HepG2 (cell line): ENCODE measurements around the gene CAPZB. TPM values are rescaled to one million over a fixed set of nuclear protein-coding genes. Genes with fewer than 3 reads are reported as not detected.
A peak's percentile ranks its signal among the peaks of the same experiment; 100 is the strongest.

ENCODE experiments used
- BCL6 ChIP-seq: IDR thresholded peaks from 2 replicates; pipeline ENCODE4 v1.6.1; 2016; ENCODE audit warnings: missing genetic modification reagents, missing compliant biosample characterization
- EHMT2 ChIP-seq: fragments of 200-600 bp; sonication (generic); IDR thresholded peaks from 2 replicates; pipeline ENCODE4 v1.7.0; 2017; ENCODE audit warnings: antibody characterized with exemption, low read depth, low read length, borderline replicate concordance
- GPBP1L1 ChIP-seq: sonication (generic); formaldehyde crosslinking; IDR thresholded peaks from 2 replicates; pipeline ENCODE4 v1.5.0; 2020; ENCODE audit warnings: mild to moderate bottlenecking, missing genetic modification reagents
- HDAC6 ChIP-seq: fragments of 200-600 bp; sonication (generic); IDR thresholded peaks from 2 replicates; pipeline ENCODE4 v1.7.0; 2017; ENCODE audit warnings: mild to moderate bottlenecking, antibody characterized with exemption, low read length, low read depth
- HNF4A ChIP-seq: sonication (generic); formaldehyde crosslinking; IDR thresholded peaks from 2 replicates; pipeline ENCODE4 v1.4.0; 2020; ENCODE audit warnings: missing genetic modification reagents
- IRF2 ChIP-seq: IDR thresholded peaks from 2 replicates; pipeline ENCODE4 v1.6.1; 2018; ENCODE audit warnings: missing genetic modification reagents, missing compliant biosample characterization
- KAT2B ChIP-seq: fragments of 150-350 bp; IDR thresholded peaks from 2 replicates; pipeline ENCODE4 v1.6.1; 2014; ENCODE audit warnings: low read depth, low read length, borderline replicate concordance
- KAT8 ChIP-seq: IDR thresholded peaks from 2 replicates; pipeline ENCODE4 v1.6.1; 2016; ENCODE audit warnings: missing genetic modification reagents, missing compliant biosample characterization
- KMT2B ChIP-seq: IDR thresholded peaks from 2 replicates; pipeline ENCODE4 v1.6.1; 2016; ENCODE audit warnings: missing genetic modification reagents, missing compliant biosample characterization
- MAFF ChIP-seq: IDR thresholded peaks from 2 replicates; pipeline ENCODE4 v1.6.1; 2011; ENCODE audit warnings: low read depth, low read length, improper control_type of control experiment
- PCBP1 ChIP-seq: fragments of 200-400 bp; formaldehyde crosslinking; IDR thresholded peaks from 2 replicates; pipeline ENCODE4 v1.6.1; 2017; ENCODE audit warnings: mild to moderate bottlenecking, low read depth, low read length, borderline replicate concordance
- PITX1 ChIP-seq: sonication (generic); formaldehyde crosslinking; IDR thresholded peaks from 2 replicates; pipeline ENCODE4 v1.5.1; 2020; ENCODE audit warnings: mild to moderate bottlenecking, missing genetic modification reagents
- PLSCR1 ChIP-seq: sonication (generic); formaldehyde crosslinking; IDR thresholded peaks from 2 replicates; pipeline ENCODE4 v1.5.0; 2020; ENCODE audit warnings: missing genetic modification reagents, mild to moderate bottlenecking, borderline replicate concordance
- RFXANK ChIP-seq: IDR thresholded peaks from 2 replicates; pipeline ENCODE4 v1.6.1; 2016
- SAFB2 ChIP-seq: sonication (generic); formaldehyde crosslinking; IDR thresholded peaks from 2 replicates; pipeline ENCODE4 v1.5.1; 2020; ENCODE audit warnings: missing genetic modification reagents, low read depth, mild to moderate bottlenecking, borderline replicate concordance
- SMAD3 ChIP-seq: sonication (generic); formaldehyde crosslinking; IDR thresholded peaks from 2 replicates; pipeline ENCODE4 v1.4.0; 2020; ENCODE audit warnings: missing genetic modification reagents
- STAG1 ChIP-seq: sonication (generic); formaldehyde crosslinking; IDR thresholded peaks from 2 replicates; pipeline ENCODE4 v1.4.0; 2020; ENCODE audit warnings: missing genetic modification reagents
- TEAD3 ChIP-seq: optimal IDR thresholded peaks from 2 replicates; pipeline ENCODE3; 2016; ENCODE audit warnings: borderline replicate concordance
- THAP11 ChIP-seq: IDR thresholded peaks from 2 replicates; pipeline ENCODE4 v1.6.1; 2016; ENCODE audit warnings: missing biosample characterization, missing genetic modification reagents
- TOPORS ChIP-seq: sonication (generic); formaldehyde crosslinking; IDR thresholded peaks from 2 replicates; pipeline ENCODE4 v1.8.0; 2023; ENCODE audit warnings: mild to moderate bottlenecking, missing genetic modification reagents
- ZBTB7A ChIP-seq: sonication (generic); formaldehyde crosslinking; IDR thresholded peaks from 2 replicates; pipeline ENCODE4 v1.8.0; 2022; ENCODE audit warnings: mild to moderate bottlenecking, missing genetic modification reagents
- ZIK1 ChIP-seq: sonication (generic); formaldehyde crosslinking; IDR thresholded peaks from 2 replicates; pipeline ENCODE4 v1.5.0; 2020; ENCODE audit warnings: mild to moderate bottlenecking, low read depth, missing genetic modification reagents, borderline replicate concordance
- ZMYM2 ChIP-seq: sonication (generic); formaldehyde crosslinking; IDR thresholded peaks from 2 replicates; pipeline ENCODE4 v1.8.0; 2022; ENCODE audit warnings: mild to moderate bottlenecking, missing genetic modification reagents
- ZNF235 ChIP-seq: sonication (generic); formaldehyde crosslinking; IDR thresholded peaks from 2 replicates; pipeline ENCODE4 v1.8.1; 2023; ENCODE audit warnings: mild to moderate bottlenecking, missing genetic modification reagents, borderline replicate concordance
- ZNF326 ChIP-seq: sonication (generic); formaldehyde crosslinking; IDR thresholded peaks from 2 replicates; pipeline ENCODE4 v1.4.0; 2020; ENCODE audit warnings: missing genetic modification reagents, borderline replicate concordance
- ZNF503 ChIP-seq: sonication (generic); formaldehyde crosslinking; IDR thresholded peaks from 2 replicates; pipeline ENCODE4 v1.4.0; 2020; ENCODE audit warnings: missing genetic modification reagents
- ZNF615 ChIP-seq: sonication (generic); formaldehyde crosslinking; IDR thresholded peaks from 2 replicates; pipeline ENCODE4 v1.5.0; 2020; ENCODE audit warnings: mild to moderate bottlenecking, missing genetic modification reagents, borderline replicate concordance
- ZNF788 ChIP-seq: sonication (generic); formaldehyde crosslinking; IDR thresholded peaks from 2 replicates; pipeline ENCODE4 v1.5.0; 2020; ENCODE audit warnings: mild to moderate bottlenecking, missing genetic modification reagents, borderline replicate concordance
- ZSCAN25 ChIP-seq: sonication (generic); formaldehyde crosslinking; IDR thresholded peaks from 2 replicates; pipeline ENCODE4 v1.8.0; 2022; ENCODE audit warnings: mild to moderate bottlenecking, missing genetic modification reagents
- polyA plus RNA-seq, 8 experiments: library from polyadenylated mRNA; depleted of rRNA in 3 of 8; stranded (reverse) in 7 of 8; unstranded in 1 of 8; fragments of >200 nt; fragmentation: Illumina TruSeq in 4 of 8; extraction: Trizol in 4 of 8; gene quantifications; 2 replicates each; pipeline versions ENCODE4 v1.2.1 to v1.2.3, GENCODE V29; 2011 to 2016; ENCODE audit warnings: low read depth in 4 of 8, missing spikeins in 1 of 8, mixed read lengths in 1 of 8; ENCODE audit not compliant: insufficient read depth in 1 of 8
- total RNA-seq, 5 experiments: library from RNA; depleted of rRNA; stranded (reverse); fragments of >200 nt; fragmentation: Illumina TruSeq; extraction: Trizol; gene quantifications; 2 replicates each; pipeline ENCODE4 v1.2.3, GENCODE V29; 2016; ENCODE audit warnings: low read depth in 1 of 5

The CAPZB gene
- total and polyA plus RNA-seq, 2 of the 13 experiments (the other 11 are each of a cell fraction or from before 2014, with no cell fraction given): 58.9 to 76.9 TPM

- TF ChIP-seq ZNF326 (no peak), STAG1 (CRISPR knock-in tag) (peak; percentile 19; the same call in 1 of the 2 replicates), EHMT2 (no peak), KAT8 (CRISPR knock-in tag) (peak; percentile 70), ZIK1 (CRISPR knock-in tag) (no peak), HNF4A (peak; percentile 91), PCBP1 (no peak), TOPORS (CRISPR knock-in tag) (no peak), ZNF503 (CRISPR knock-in tag) (peak; percentile 50; the same call in 1 of the 2 replicates), KMT2B (CRISPR knock-in tag) (no peak), IRF2 (CRISPR knock-in tag) (peak; percentile 71; the same call in 1 of the 2 replicates), HDAC6 (no peak), PLSCR1 (CRISPR knock-in tag) (no peak), TEAD3 (CRISPR knock-in tag) (peak; percentile 83), RFXANK (CRISPR knock-in tag) (no peak), ZMYM2 (CRISPR knock-in tag) (no peak), ZNF615 (CRISPR knock-in tag) (no peak), ZNF788 (no peak; the same call in 1 of the 2 replicates), KAT2B (no peak), THAP11 (CRISPR knock-in tag) (peak; percentile 40; the same call in 1 of the 2 replicates), MAFF (peak; percentile 79), ZSCAN25 (CRISPR knock-in tag) (0 out of 2 replicates have a peak, but pooled peaks have one; percentile 50), ZNF235 (CRISPR knock-in tag) (no peak), SAFB2 (CRISPR knock-in tag) (no peak), BCL6 (peak; percentile 93), SMAD3 (CRISPR knock-in tag) (peak; percentile 59; the same call in 1 of the 2 replicates), GPBP1L1 (no peak), PITX1 (peak; percentile 79), ZBTB7A (CRISPR knock-in tag) (no peak)
Measured at GRCh38 chr1:19436716-19437476, 48.4 kb downstream of the CAPZB start (continued).
